GF-D8 (cell line): Measurements from ENCODE around the gene TMEM271.

Experiments
- DNase-seq: peaks from one replicate; lab custom pipeline; 2025; lab: John Stamatoyannopoulos, UW

Gene TMEM271

DNA sequence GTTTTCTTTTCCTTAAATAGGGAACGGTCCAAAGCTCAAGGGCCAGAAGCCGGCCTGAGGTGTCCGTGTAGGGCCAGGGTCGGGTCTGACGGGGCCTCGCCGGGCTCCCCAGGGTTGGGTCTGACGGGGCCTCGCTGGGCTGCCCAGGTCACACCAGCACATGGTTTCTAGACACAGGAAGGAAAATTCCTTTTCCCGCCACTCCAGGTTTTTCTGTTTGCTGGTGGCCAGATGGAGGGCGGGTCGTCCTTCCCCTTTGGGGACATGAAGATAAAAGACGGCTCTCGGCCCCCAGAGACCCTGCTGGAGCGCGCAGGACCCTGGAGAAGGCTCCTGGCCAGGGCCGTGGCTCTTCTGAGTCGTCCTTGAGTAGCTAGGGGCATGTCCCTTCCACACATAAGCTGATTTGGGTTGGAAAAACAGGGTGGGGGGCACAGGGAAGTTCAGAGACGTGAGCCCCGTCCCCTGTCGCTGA is 42.0 kb downstream of the TMEM271 start:
- no peak for DNase-seq

DNA sequence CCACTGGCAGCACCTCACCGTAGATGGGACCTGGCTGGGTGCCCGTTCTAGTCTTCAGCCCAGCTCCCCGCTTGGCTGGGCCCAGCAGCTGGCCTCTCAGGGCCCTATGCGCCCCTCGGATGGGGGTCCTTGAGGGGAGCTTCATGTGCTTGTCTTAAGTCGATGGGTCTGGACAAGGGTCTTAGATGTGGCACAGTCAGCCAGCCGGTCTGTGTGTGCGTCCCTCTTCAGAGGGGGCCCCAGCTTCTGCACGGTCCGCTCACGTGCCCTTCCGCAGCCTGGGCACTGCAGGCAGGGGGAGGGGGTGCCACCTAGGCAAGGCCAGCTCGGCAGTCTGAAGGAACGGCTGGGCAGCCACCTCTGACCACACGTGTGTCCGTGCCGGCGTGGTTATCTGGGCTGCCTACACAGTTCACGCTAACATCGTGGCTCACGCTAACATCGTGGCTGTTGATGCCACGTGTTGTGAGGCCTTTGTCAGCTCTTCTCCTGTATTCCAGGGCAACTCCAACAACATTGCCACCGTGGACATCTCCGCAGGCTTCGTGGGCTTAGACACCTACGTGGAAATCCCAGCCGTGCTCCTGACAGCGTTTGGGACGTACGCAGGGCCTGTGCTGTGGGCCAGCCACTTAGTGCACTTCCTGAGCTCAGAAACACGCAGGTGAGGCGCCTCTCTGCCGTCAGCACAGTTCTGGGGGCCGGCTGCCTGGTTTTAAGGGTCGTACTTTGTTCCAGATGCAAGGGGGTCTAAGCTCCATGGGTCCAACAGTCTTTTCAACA is 42.6 kb downstream of the TMEM271 start:
- no peak for DNase-seq

DNA sequence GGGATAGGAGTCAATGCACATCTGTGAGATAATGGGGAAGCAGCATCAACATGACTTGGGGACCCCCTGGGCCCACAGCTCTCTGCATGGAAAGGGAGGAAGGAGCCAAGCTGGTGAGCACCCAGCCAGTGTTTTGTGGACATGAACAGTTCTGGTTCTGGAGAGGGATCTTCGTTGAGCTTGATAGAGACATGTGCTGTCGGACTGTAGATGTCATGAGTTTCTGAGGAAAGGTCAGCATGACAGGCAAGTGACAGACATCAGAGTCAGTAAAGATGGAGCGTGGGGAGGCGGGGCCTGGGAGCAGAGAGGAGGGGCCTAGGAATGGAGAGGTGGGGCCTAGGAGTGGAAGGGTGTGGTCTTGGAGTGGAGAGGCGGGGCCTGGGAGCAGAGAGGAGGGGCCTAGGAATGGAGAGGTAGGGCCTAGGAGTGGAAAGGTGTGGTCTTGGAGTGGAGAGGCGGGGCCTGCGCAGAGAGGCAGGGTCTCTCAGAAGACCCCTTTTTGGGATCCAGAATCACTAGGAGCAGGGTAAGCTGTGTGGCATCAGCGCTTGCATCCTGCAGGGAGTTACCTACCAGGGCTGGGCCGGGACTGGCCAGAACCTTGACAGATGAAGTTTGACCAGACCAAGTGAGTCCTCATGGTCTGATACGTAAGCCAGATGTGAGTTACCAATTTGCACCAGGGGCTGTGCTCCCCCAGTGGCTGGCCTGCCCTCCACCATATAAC is 43.3 kb downstream of the TMEM271 start:
- DNase-seq: no peak

DNA sequence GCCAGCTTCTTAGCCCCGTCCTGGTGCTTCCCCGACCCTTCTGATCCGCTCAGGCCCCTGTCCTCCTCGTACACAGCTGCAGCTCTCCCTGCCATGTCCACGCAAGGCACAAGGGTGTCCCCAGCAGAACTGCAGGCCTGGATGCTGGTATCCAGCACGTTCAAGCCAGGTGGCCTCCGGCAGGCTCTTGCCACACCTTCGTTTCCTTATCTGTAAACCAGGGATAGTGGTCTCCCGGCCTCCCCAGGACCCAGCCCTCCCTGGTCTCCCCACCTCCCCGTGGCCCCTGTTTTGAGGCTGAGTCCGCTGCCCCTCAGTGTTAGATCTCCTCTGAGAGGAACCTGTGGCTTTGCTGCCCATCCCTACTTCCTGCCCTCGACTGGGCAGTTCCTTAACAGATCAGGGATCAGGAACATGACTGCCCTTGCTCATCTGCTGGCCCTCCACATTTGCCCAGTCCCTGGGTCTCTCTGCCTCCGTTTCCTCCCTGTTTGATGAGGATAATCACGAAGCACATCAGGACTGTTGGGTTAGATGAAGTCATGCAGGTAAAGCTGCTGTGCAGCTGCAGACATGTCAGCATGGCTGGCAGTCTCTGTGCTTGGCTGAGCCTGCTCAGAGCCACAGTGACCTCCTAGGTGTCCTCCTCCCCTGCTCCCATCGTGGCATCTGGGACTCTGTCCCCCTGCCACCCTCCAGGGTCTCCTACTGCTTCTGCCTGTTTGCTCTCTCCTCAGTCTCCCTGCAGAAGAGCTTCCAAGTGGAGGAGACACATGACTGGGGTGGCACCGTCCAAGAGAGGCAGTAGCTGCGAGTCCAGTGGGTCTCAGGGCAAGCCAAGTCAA is 44.2 kb downstream of the TMEM271 start:
- no peak for DNase-seq

DNA sequence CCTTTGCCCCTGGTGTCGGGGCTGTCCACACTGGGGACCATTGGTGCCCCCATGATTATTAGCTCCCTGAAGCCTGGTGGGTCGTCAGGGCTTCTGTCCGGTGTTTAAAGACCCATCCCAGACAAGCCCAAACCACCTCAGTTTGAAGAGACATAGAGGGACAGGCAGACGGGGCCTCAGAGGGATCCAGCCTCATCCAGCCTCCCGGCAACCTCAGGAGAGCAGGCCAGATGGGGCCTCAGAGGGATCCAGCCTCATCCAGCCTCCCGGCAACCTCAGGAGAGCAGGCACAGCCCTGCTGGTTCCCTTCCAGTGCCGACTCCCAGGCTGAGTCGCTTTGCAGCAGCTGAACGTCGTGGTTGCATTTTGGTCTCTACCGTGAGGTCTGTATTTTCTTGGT is 45.0 kb downstream of the TMEM271 start:
- no peak for DNase-seq

DNA sequence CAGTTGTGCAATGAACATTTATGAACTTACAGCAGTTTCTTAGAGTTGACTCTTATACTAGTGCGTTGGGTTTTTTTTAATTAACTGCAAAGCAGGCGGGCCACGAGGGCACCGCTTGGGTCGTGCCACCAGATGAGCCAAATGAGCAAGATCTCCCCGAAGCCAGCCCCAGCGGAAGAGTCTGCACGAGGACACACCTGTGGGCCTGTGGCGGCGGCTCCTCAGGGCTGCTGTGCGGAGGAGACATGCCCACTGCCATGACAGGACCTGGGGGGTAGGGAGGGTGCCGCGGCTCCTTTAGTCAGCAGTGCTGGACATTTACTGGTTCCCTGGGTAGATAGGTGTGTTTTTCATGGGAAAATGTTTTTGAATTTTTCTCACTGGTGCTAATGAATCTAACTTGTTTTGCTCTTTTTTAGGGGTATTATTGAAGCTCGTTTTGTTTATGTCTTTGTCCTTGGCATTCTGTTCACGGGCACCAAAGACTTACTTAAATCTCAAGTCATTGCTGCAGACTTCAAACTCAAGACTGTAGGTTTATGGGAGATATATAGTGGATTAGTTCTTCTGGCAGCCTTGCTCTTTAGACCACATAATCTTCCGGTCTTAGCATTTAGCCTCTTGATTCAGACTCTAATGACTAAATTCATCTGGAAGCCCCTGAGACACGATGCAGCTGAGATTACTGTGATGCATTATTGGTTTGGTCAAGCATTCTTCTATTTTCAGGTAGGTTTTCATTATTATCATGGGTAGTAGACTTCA is 45.9 kb downstream of the TMEM271 start:
- no peak for DNase-seq

DNA sequence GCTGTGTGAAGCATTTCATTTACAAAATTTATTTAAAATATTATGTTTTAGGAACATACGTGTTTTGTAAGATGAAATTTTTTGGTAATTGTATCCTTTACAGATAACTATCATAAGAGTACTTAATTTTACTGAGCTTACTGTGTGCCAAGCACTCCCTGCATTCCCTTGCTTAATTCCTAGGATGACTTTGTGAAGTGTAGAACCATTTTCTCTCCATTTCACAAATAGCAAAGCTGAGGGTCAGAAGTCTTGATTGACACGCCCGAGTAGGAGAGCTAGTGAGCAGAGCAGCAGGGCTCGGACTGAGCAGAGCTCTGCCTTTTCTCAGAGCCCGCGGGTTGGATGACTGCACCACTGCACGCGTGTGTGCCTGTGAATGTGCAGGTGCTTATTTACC is 46.5 kb downstream of the TMEM271 start:
- no peak for DNase-seq

DNA sequence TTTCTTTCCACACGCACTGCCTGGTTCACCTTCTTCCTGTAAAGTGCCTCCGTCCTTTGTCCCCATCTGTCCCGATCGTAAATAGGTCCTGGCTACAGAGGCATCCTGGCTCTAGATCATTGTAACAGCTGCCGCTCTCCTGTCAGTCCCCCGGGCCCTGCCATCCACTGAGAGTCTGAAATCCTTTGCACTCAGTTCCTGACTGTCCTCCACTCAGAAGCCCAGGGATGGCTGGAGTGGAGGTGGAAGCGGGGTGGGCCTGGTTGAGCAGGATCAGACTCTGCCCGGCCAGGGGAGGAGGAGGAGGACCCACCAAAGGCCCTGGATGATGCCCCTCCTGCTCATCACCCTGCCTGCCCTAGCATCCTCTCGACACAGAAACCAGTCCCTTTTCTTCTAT is 47.3 kb downstream of the TMEM271 start:
- DNase-seq: no peak

DNA sequence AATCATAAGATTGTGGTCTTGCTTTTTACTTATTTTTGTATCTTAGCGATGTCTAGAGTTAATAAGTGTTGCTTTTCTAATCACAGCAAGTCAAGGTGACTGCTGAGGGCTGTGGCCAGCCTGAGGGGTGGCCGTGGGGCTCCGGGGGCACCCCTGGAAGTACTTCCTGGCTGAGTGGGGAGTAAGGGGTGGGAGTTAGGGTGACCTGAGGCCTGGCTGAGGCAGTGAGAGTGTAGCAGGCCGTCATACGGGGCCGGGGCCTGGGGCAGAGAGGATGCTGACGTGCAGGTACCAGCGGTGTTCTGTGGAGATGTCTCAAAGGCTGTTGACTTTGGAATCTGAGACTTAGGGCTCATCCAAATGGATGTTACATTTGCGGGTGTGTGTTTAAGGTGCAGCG is 47.8 kb downstream of the TMEM271 start:
- no peak for DNase-seq

DNA sequence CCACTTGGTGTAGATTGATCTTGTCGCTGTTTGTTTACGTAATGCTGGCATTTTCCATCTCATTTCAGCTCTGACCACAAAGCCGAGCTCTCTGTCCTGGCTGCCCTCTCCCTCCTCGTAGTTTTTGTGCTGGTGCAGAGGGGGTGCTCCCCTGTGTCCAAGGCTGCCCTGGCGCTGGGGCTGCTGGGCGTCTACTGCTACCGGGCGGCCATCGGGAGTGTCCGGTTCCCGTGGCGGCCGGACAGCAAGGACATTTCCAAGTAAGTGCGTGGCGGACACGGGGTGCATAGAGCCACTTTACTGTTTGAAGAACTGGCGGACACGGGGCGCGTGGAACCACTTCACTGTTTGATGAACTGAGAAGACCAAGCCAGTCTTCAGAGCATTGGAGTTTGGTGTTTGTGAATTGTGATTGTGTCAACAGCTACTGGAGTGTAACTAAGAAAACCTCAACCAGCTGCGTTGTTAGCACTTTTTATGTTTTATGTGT is 49.1 kb downstream of the TMEM271 start:
- no peak for DNase-seq

DNA sequence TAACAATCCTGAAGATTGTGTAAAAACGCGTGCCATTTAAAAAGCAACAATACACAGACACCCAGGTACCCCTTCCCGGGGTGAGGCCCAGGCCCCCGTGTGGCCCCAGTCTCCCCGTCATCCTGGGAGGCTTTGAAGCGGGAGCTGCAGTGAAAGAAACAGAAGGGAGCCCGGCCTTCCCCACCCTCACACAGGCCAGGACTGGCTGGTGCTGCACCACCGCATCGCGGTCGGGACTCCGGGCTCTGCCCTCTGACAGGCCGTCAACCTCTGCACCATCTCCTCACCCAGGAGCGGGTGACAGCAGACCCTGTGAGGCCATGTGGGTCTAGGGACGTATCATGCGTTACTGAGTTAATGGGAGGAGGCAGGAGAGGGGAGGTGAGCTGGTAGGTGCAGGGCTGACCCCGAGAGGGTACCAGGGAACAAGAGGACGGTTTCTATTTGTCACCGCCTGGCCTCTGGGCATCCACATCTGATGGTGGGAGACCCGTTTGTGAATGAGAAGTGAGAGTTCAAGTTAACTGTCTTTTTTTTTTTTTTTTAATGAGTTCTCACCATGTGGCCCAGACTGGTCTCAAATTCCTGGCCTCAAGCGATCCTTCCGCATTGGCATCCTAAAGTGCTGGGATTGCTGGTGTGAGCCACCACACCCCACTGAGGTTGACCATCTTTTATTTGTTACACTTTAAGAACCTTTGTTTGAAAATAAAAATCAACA is 49.7 kb downstream of the TMEM271 start:
- no peak for DNase-seq

DNA sequence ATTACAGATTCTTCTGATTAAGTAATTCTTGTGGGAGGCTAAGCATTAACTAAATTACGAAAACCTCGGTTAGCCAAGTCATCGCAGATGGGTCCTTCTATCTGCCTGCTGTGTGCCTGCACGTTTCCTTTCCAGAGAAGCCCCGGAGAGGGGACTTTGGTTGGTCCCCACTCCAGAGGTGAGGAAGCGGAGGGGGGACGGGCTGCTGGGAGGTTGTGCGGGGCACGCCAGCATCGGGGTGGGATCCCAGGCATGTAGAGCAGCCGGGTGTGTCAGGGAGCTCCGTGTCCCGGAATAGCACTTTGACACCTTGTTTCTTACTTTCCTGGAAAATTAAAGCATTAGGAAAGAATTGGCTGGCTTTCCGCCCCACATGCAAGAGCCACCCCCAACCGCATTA is 50.4 kb downstream of the TMEM271 start:
- no peak for DNase-seq

DNA sequence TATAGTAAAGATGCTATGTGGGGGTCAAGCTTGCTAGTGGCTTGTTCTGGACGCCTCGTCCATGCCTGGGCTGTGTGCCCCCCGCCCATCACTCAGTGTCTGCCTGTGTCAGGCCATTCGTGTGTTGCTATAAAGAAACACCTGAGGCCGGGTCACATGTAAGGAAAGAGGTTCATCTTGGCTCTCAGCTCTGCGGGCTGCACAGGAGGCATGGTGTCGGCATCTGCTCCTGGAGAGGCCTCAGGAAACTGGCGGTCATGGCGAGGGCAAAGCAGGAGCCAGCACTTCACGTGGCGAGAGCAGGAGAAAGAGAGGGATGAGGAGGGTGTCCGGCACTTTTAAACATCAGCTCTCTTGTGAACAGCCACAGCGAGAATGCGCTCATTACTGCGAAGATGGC is 51.9 kb downstream of the TMEM271 start:
- DNase-seq: no peak
